K562 (cell line): ENCODE measurements around the gene IPO11. TPM values are rescaled to one million over a fixed set of nuclear protein-coding genes. Genes with fewer than 3 reads are reported as not detected.
A peak's percentile ranks its signal among the peaks of the same experiment; 100 is the strongest.

ENCODE experiments used
- ATF4 ChIP-seq: fragments of 450-650 bp; formaldehyde crosslinking; IDR thresholded peaks from 2 replicates; pipeline ENCODE4 v1.4.0; 2022; ENCODE audit warnings: mild to moderate bottlenecking, moderate library complexity
- BCL6 ChIP-seq: fragments of 250-450 bp; sonication (Bioruptor Pico); IDR thresholded peaks from 2 replicates; pipeline ENCODE4 v1.4.0; 2020
- CHCHD3 ChIP-seq: fragments of 250-450 bp; sonication (Bioruptor Pico); IDR thresholded peaks from 2 replicates; pipeline ENCODE4 v2.1.2; 2022; ENCODE audit warnings: mild to moderate bottlenecking
- CXXC5 ChIP-seq: fragments of 250-450 bp; sonication (Bioruptor Pico); IDR thresholded peaks from 2 replicates; pipeline ENCODE4 v1.8.0; 2022; ENCODE audit warnings: inconsistent platforms, mild to moderate bottlenecking, moderate library complexity
- EP300 ChIP-seq: IDR thresholded peaks from 2 replicates; pipeline ENCODE4 v1.6.1; 2012; ENCODE audit warnings: low read length, improper control_type of control experiment
- ERF ChIP-seq: fragments of 450-650 bp; formaldehyde crosslinking; IDR thresholded peaks from 2 replicates; pipeline ENCODE4 v1.4.0; 2020; ENCODE audit warnings: mild to moderate bottlenecking, mixed read lengths
- GMEB1 ChIP-seq: fragments of 250-450 bp; sonication (Bioruptor Pico); IDR thresholded peaks from 2 replicates; pipeline ENCODE4 v1.4.0; 2020; ENCODE audit warnings: mild to moderate bottlenecking
- HSF4 ChIP-seq: fragments of 250-450 bp; sonication (Bioruptor Pico); IDR thresholded peaks from 2 replicates; pipeline ENCODE4 v2.1.2; 2022; ENCODE audit warnings: mild to moderate bottlenecking, moderate library complexity, borderline replicate concordance
- NCOR1 ChIP-seq: fragments of 450-650 bp; IDR thresholded peaks from 2 replicates; pipeline ENCODE4 v1.6.1; 2016; ENCODE audit warnings: mild to moderate bottlenecking, moderate library complexity
- PHF21A ChIP-seq: fragments of 450-650 bp; IDR thresholded peaks from 2 replicates; pipeline ENCODE4 v1.6.1; 2017; ENCODE audit warnings: low read depth, borderline replicate concordance
- POLR2H ChIP-seq: IDR thresholded peaks from 2 replicates; pipeline ENCODE4 v1.6.1; 2016; ENCODE audit warnings: missing genetic modification characterization, low read depth, mild to moderate bottlenecking, control low read depth, missing compliant biosample characterization, moderate library complexity
- RBM25 ChIP-seq: fragments of 200-400 bp; formaldehyde crosslinking; IDR thresholded peaks from 2 replicates; pipeline ENCODE4 v1.6.1; 2018; ENCODE audit warnings: low read length, low read depth, moderate library complexity; ENCODE audit not compliant: severe bottlenecking
- RFX5 ChIP-seq: IDR thresholded peaks from 2 replicates; pipeline ENCODE4 v1.6.1; 2011; ENCODE audit warnings: low read depth, mild to moderate bottlenecking, improper control_type of control experiment, low read length
- RFX7 ChIP-seq: fragments of 250-450 bp; sonication (Bioruptor Pico); IDR thresholded peaks from 2 replicates; pipeline ENCODE4 v1.5.1; 2021; ENCODE audit warnings: mild to moderate bottlenecking
- SETDB1 ChIP-seq: IDR thresholded peaks from one replicate; pipeline ENCODE4 v1.6.1; 2012; ENCODE audit warnings: low read length, control low read depth, inconsistent platforms
- TCF15 ChIP-seq: fragments of 250-450 bp; sonication (Bioruptor Pico); IDR thresholded peaks from 2 replicates; pipeline ENCODE4 v1.8.0; 2022; ENCODE audit warnings: moderate library complexity, mild to moderate bottlenecking, inconsistent platforms
- XRCC5 ChIP-seq: fragments of 200-400 bp; formaldehyde crosslinking; IDR thresholded peaks from 2 replicates; pipeline ENCODE4 v1.6.1; 2017; ENCODE audit warnings: low read depth, mild to moderate bottlenecking, low read length
- ZFP1 ChIP-seq: fragments of 450-650 bp; formaldehyde crosslinking; IDR thresholded peaks from 2 replicates; pipeline ENCODE4 v1.4.0; 2020; ENCODE audit warnings: mild to moderate bottlenecking, mixed read lengths
- ZSCAN32 ChIP-seq: fragments of 450-650 bp; formaldehyde crosslinking; IDR thresholded peaks from 2 replicates; pipeline ENCODE4 v1.4.0; 2020; ENCODE audit warnings: mild to moderate bottlenecking, moderate library complexity
- polyA plus RNA-seq, 8 experiments: library from polyadenylated mRNA; depleted of rRNA in 4 of 8; stranded (reverse) in 5 of 8; unstranded in 3 of 8; fragments of >200 nt; fragmentation: Nextera tagmentation in 2 of 8; fragmentation: Illumina TruSeq in 1 of 8; extraction: Ambion mirVana in 2 of 8; extraction: Trizol in 1 of 8; gene quantifications; 2 replicates each; pipeline versions ENCODE4 v1.2.1 to v1.2.3, GENCODE V29; 2011 to 2014; ENCODE audit warnings: inconsistent platforms in 1 of 8, missing spikeins in 1 of 8
- total RNA-seq, 7 experiments: library from RNA; depleted of rRNA in 6 of 7; stranded (reverse); fragments of >200 nt in 6 of 7; fragmentation: Illumina TruSeq in 2 of 7; extraction: Trizol in 2 of 7; gene quantifications; 2 replicates each; pipeline versions ENCODE4 v1.2.1 to v1.2.3, GENCODE V29; 2011 to 2021; ENCODE audit warnings: low replicate concordance in 1 of 7
- TF ChIP-seq, protein P1 (sequence below), 2 experiments: fragments of 200-800 bp in 1 of 2; sonication (Bioruptor generic) in 1 of 2; sonication (generic) in 1 of 2; formaldehyde crosslinking in 1 of 2; IDR thresholded peaks in 1 of 2; conservative IDR thresholded peaks in 1 of 2; 2 replicates each; pipeline versions ENCODE4 v1.5.0 to v1.6.1; 2016 to 2020; ENCODE audit warnings: missing compliant biosample characterization in 1 of 2, missing genetic modification characterization in 1 of 2, missing genetic modification reagents in 1 of 2
- TF ChIP-seq, protein P2 (sequence below): sonication (generic); formaldehyde crosslinking; IDR thresholded peaks from 2 replicates; pipeline ENCODE4 v1.8.1; 2022; ENCODE audit warnings: missing genetic modification reagents
- TF ChIP-seq, protein P3 (sequence below): sonication (generic); formaldehyde crosslinking; IDR thresholded peaks from 2 replicates; pipeline ENCODE4 v1.9.0; 2022; ENCODE audit warnings: mild to moderate bottlenecking, missing genetic modification reagents

Gene IPO11
- total and polyA plus RNA-seq, 9 of the 15 experiments (the other 6 are each of a cell fraction or from before 2014, with no cell fraction given): 38.7 to 96.0 (median 70.9) TPM

DNA sequence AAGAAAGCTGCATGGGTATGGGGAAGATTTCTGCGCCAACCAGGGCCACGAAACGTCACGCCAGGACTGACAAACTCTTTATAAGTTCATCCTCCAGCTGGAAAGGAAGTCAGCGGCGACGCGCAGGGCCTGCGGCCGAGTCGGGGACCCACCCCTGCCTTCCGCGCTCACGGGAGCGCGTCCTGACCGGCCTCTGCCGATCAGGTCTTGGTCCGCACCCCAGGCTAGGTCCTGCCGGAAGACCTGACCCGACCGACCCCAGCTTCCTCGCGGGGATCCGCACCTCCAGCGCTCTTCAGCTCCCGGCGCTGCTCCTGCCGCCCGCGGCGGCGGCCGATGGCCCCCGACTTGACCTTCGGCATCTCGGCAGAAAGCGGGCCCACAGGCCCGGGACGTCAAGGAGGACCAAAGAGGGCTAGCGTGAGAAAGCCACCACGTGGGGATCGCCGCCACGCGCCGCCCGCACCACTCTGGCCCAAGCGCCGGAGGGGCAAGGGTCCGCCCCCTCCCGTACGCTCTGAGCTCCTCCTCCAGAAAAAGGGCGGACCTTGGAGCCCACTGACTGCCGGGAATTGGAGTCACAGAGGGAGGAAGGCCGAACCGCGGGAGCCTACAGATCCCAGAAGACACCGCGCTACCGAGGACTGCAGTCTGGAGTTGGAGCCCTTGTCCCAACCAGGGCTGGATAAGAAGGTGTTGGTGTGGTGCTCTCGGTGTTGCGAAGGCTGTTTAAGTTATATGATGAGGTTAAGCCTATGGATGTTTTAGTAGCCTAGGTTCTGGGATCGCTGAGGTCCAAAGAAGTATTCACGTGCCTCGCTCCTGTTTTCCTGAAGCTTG lies 8.9 kb upstream of the IPO11 start, which contains the start of gene DIMT1 (continued):
- TF ChIP-seq CXXC5: peak; percentile 91
- no peak for TF ChIP-seq TCF15 (CRISPR knock-in tag)
- TF ChIP-seq HSF4 (CRISPR knock-in tag): no peak
- TF ChIP-seq NCOR1: no peak
- no peak for TF ChIP-seq RBM25
- TF ChIP-seq RFX5: no peak
- no peak for TF ChIP-seq ATF4 (CRISPR knock-in tag)
- no peak for TF ChIP-seq RFX7
- TF ChIP-seq ERF (CRISPR knock-in tag): peak; percentile 49; the same call in 1 of the 2 replicates
- no peak for TF ChIP-seq XRCC5
- TF ChIP-seq GMEB1: peak; percentile 80
- peak; percentile 87 for TF ChIP-seq POLR2H (tag)
- TF ChIP-seq PHF21A: peak; percentile 78; the same call in 1 of the 2 replicates
- TF ChIP-seq BCL6 (CRISPR knock-in tag): no peak
- TF ChIP-seq EP300: no peak
- no peak for TF ChIP-seq ZFP1
- 0 out of 2 replicates have a peak, but pooled peaks have one; percentile 33 for TF ChIP-seq ZSCAN32
- TF ChIP-seq SETDB1: no peak
- TF ChIP-seq, protein P1, sequence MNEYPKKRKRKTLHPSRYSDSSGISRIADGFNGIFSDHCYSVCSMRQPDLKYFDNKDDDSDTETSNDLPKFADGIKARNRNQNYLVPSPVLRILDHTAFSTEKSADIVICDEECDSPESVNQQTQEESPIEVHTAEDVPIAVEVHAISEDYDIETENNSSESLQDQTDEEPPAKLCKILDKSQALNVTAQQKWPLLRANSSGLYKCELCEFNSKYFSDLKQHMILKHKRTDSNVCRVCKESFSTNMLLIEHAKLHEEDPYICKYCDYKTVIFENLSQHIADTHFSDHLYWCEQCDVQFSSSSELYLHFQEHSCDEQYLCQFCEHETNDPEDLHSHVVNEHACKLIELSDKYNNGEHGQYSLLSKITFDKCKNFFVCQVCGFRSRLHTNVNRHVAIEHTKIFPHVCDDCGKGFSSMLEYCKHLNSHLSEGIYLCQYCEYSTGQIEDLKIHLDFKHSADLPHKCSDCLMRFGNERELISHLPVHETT (CRISPR knock-in tag; conservative IDR thresholded peaks at IDR 0.05 in 1 of 2, IDR thresholded peaks at IDR 0.05 in 1 of 2): no peak
- TF ChIP-seq, protein P2, sequence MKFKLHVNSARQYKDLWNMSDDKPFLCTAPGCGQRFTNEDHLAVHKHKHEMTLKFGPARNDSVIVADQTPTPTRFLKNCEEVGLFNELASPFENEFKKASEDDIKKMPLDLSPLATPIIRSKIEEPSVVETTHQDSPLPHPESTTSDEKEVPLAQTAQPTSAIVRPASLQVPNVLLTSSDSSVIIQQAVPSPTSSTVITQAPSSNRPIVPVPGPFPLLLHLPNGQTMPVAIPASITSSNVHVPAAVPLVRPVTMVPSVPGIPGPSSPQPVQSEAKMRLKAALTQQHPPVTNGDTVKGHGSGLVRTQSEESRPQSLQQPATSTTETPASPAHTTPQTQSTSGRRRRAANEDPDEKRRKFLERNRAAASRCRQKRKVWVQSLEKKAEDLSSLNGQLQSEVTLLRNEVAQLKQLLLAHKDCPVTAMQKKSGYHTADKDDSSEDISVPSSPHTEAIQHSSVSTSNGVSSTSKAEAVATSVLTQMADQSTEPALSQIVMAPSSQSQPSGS: no peak
- TF ChIP-seq, protein P3, sequence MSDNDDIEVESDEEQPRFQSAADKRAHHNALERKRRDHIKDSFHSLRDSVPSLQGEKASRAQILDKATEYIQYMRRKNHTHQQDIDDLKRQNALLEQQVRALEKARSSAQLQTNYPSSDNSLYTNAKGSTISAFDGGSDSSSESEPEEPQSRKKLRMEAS (CRISPR knock-in tag): peak; percentile 97
- TF ChIP-seq CHCHD3 (CRISPR knock-in tag): no peak
